Measurements from ENCODE around the gene ARFIP1.

DNA sequence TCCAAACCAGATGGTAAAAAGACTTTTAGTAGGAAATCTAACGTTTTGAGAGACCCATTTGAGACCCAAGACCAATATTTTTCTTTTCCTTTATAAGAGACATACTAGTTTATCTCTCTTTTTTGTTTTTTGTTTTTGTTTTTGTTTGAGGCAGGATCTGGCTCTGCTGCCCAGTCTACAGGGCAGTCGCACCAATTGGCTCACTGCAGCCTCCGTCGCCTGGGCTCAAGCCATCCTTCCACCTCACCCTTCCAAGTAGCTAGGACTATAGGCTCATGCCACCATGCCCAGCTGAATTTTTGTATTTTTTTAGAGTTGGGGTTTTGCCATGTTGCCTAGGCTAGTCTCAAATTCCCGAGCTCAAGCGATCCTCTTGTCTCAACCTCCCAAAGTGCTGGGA, 79.2 kb downstream of the ARFIP1 start:
- no peak for TF ChIP-seq TAF1 (IDR thresholded peaks at IDR 0.05; ENCODE audit: borderline replicate concordance, insufficient read depth, low read length)
- TF ChIP-seq POLR2AphosphoS5 (IDR thresholded peaks at IDR 0.05; ENCODE audit: low read depth, low read length), result no peak

Measured in PFSK-1 (cell line).